GM12878 (cell line): ENCODE data around the gene CNTD1. TPM values are rescaled to one million over a fixed set of nuclear protein-coding genes. Genes with fewer than 3 reads are reported as not detected.

Source experiments
- ATF7 ChIP-seq: fragments of 450-650 bp; IDR thresholded peaks from 2 replicates; pipeline ENCODE4 v1.6.1; 2016; ENCODE audit warnings: low read depth, mild to moderate bottlenecking
- EED ChIP-seq: sonication (generic); IDR thresholded peaks from 2 replicates; pipeline ENCODE4 v1.6.1; 2016; ENCODE audit warnings: antibody characterized with exemption, low read depth
- EZH2 ChIP-seq: IDR thresholded peaks from 2 replicates; pipeline ENCODE4 v1.6.1; 2012; ENCODE audit warnings: low read depth, mild to moderate bottlenecking, control low read depth, inconsistent platforms, low read length, borderline replicate concordance; ENCODE audit not compliant: control insufficient read depth
- HCFC1 ChIP-seq: fragments of 150-350 bp; IDR thresholded peaks from 2 replicates; pipeline ENCODE4 v1.6.1; 2014; ENCODE audit warnings: low read length
- IKZF1 ChIP-seq: fragments of 450-650 bp; conservative IDR thresholded peaks from 2 replicates; pipeline ENCODE4 v1.6.1; 2017; ENCODE audit warnings: antibody characterized with exemption, mild to moderate bottlenecking
- IRF4 ChIP-seq: IDR thresholded peaks from 2 replicates; pipeline ENCODE4 v1.6.1; 2011; ENCODE audit warnings: low read depth, low read length
- KAT2A ChIP-seq: conservative IDR thresholded peaks from 2 replicates; pipeline ENCODE4 v1.6.1; 2011; ENCODE audit warnings: low read depth, low read length; ENCODE audit not compliant: control insufficient read depth
- MEF2A ChIP-seq: IDR thresholded peaks from 2 replicates; pipeline ENCODE4 v1.6.1; 2011; ENCODE audit warnings: low read depth, mild to moderate bottlenecking, low read length, moderate library complexity; ENCODE audit not compliant: insufficient read depth
- NBN ChIP-seq: fragments of 450-650 bp; IDR thresholded peaks from 2 replicates; pipeline ENCODE4 v1.6.1; 2016
- NFXL1 ChIP-seq: fragments of 450-650 bp; IDR thresholded peaks from 2 replicates; pipeline ENCODE4 v1.6.1; 2017; ENCODE audit warnings: antibody characterized with exemption, mild to moderate bottlenecking, borderline replicate concordance
- NR2C2 ChIP-seq: IDR thresholded peaks from 2 replicates; pipeline ENCODE4 v1.6.1; 2011; ENCODE audit warnings: borderline replicate concordance, low read depth; ENCODE audit not compliant: control insufficient read depth, insufficient read length
- RAD51 ChIP-seq: fragments of 450-650 bp; IDR thresholded peaks from 2 replicates; pipeline ENCODE4 v1.6.1; 2016; ENCODE audit warnings: moderate library complexity, mild to moderate bottlenecking, inconsistent platforms
- RFX5 ChIP-seq: IDR thresholded peaks from 2 replicates; pipeline ENCODE4 v1.6.1; 2011; ENCODE audit warnings: low read depth, low read length, improper control_type of control experiment
- SRF ChIP-seq, 2 experiments: IDR thresholded peaks; 2 replicates each; pipeline ENCODE4 v1.6.1; 2011; ENCODE audit warnings: low read depth in 2 of 2, low read length in 2 of 2, mild to moderate bottlenecking in 1 of 2, moderate library complexity in 1 of 2
- TARDBP ChIP-seq: IDR thresholded peaks from 2 replicates; pipeline ENCODE4 v1.6.1; 2016; ENCODE audit warnings: borderline replicate concordance
- TCF3 ChIP-seq: IDR thresholded peaks from 2 replicates; pipeline ENCODE4 v1.6.1; 2012; ENCODE audit warnings: low read depth, mild to moderate bottlenecking, low read length, borderline replicate concordance; ENCODE audit not compliant: insufficient read depth
- YBX1 ChIP-seq: fragments of 450-650 bp; IDR thresholded peaks from 2 replicates; pipeline ENCODE4 v1.6.1; 2016; ENCODE audit warnings: antibody characterized with exemption
- YY1 ChIP-seq: IDR thresholded peaks from 2 replicates; pipeline ENCODE4 v1.6.1; 2011; ENCODE audit warnings: low read depth, mild to moderate bottlenecking, low read length
- ZSCAN29 ChIP-seq: fragments of 450-650 bp; IDR thresholded peaks from 2 replicates; pipeline ENCODE4 v1.6.1; 2017; ENCODE audit warnings: mild to moderate bottlenecking, moderate library complexity
- polyA plus RNA-seq, 11 experiments: library from polyadenylated mRNA; depleted of rRNA in 4 of 11; unstranded in 6 of 11; stranded (reverse) in 5 of 11; fragments of >200 nt; fragmentation: Nextera tagmentation in 4 of 11; fragmentation: Illumina TruSeq in 1 of 11; extraction: Ambion mirVana in 4 of 11; extraction: Trizol in 1 of 11; gene quantifications; 1 replicate in 1 of 11; 2 replicates in 10 of 11; pipeline versions ENCODE4 v1.2.1 to v1.2.3, GENCODE V29; 2011 to 2016; ENCODE audit warnings: inconsistent platforms in 2 of 11, missing spikeins in 2 of 11, low read depth in 1 of 11
- total RNA-seq, 4 experiments: library from RNA; depleted of rRNA in 3 of 4; stranded (reverse); fragments of >200 nt in 3 of 4; fragmentation: Illumina TruSeq in 1 of 4; extraction: Trizol in 1 of 4; gene quantifications; 2 replicates each; pipeline versions ENCODE4 v1.2.1 to v1.2.3, GENCODE V29; 2013 to 2021
- TF ChIP-seq, protein P1 (sequence below): fragments of 450-650 bp; formaldehyde crosslinking; IDR thresholded peaks from 2 replicates; pipeline ENCODE4 v1.4.0; 2022; ENCODE audit warnings: mild to moderate bottlenecking, moderate library complexity
- TF ChIP-seq, protein P2 (sequence below): IDR thresholded peaks from 2 replicates; pipeline ENCODE4 v1.6.1; 2012; ENCODE audit warnings: mild to moderate bottlenecking, low read depth, low read length
- TF ChIP-seq, protein P3 (sequence below): fragments of 450-650 bp; IDR thresholded peaks from 2 replicates; pipeline ENCODE4 v1.6.1; 2018; ENCODE audit warnings: borderline replicate concordance, mild to moderate bottlenecking; ENCODE audit not compliant: partially characterized antibody

Gene CNTD1
- total and polyA plus RNA-seq, 10 of the 15 experiments (the other 5 are each of a cell fraction or from before 2014, with no cell fraction given), result 0.06 to 1.5 (median 1.1) TPM; not detected in 4

DNA sequence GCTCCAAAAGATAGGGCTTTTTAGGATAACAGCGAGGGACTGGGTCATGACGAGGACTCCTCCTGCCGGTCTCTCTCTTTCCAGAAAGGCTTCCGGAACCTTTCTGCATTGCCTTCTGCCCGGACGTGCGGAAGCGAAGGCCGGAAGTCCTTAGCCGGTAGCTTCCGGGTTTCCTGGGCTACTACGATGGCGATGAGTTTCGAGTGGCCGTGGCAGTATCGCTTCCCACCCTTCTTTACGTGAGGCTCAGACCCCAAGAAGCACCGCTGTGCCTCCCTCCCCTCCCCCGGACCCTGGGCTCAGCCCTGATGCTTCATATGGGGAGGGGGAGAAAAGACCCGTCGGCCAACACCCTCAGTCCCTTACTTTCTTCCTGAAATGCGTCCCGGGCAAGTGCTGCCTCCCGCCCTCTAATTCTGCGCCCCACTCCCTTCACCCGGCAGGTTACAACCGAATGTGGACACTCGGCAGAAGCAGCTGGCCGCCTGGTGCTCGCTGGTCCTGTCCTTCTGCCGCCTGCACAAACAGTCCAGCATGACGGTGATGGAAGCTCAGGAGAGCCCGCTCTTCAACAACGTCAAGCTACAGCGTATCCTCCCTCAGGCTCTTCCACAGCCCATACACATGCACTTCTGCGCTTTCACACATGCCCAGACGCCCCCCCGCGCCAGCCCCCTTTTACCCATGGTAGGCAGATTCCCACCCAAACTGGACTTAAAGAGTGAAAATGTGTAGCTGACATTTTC, 25.2 kb upstream of the CNTD1 start, which contains the start of gene VPS25 (continued):
- TF ChIP-seq, protein P1, sequence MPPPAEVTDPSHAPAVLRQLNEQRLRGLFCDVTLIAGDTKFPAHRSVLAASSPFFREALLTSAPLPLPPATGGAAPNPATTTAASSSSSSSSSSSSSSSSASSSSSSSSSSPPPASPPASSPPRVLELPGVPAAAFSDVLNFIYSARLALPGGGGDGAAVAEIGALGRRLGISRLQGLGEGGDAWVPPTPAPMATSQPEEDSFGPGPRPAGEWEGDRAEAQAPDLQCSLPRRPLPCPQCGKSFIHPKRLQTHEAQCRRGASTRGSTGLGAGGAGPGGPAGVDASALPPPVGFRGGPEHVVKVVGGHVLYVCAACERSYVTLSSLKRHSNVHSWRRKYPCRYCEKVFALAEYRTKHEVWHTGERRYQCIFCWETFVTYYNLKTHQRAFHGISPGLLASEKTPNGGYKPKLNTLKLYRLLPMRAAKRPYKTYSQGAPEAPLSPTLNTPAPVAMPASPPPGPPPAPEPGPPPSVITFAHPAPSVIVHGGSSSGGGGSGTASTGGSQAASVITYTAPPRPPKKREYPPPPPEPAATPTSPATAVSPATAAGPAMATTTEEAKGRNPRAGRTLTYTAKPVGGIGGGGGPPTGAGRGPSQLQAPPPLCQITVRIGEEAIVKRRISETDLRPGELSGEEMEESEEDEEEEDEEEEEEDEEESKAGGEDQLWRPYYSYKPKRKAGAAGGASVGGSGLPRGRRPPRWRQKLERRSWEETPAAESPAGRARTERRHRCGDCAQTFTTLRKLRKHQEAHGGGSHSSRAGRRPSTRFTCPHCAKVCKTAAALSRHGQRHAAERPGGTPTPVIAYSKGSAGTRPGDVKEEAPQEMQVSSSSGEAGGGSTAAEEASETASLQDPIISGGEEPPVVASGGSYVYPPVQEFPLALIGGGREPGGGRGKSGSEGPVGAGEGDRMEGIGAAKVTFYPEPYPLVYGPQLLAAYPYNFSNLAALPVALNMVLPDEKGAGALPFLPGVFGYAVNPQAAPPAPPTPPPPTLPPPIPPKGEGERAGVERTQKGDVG (CRISPR knock-in tag), result no peak
- TF ChIP-seq, protein P2, sequence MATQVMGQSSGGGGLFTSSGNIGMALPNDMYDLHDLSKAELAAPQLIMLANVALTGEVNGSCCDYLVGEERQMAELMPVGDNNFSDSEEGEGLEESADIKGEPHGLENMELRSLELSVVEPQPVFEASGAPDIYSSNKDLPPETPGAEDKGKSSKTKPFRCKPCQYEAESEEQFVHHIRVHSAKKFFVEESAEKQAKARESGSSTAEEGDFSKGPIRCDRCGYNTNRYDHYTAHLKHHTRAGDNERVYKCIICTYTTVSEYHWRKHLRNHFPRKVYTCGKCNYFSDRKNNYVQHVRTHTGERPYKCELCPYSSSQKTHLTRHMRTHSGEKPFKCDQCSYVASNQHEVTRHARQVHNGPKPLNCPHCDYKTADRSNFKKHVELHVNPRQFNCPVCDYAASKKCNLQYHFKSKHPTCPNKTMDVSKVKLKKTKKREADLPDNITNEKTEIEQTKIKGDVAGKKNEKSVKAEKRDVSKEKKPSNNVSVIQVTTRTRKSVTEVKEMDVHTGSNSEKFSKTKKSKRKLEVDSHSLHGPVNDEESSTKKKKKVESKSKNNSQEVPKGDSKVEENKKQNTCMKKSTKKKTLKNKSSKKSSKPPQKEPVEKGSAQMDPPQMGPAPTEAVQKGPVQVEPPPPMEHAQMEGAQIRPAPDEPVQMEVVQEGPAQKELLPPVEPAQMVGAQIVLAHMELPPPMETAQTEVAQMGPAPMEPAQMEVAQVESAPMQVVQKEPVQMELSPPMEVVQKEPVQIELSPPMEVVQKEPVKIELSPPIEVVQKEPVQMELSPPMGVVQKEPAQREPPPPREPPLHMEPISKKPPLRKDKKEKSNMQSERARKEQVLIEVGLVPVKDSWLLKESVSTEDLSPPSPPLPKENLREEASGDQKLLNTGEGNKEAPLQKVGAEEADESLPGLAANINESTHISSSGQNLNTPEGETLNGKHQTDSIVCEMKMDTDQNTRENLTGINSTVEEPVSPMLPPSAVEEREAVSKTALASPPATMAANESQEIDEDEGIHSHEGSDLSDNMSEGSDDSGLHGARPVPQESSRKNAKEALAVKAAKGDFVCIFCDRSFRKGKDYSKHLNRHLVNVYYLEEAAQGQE, result no peak
- TF ChIP-seq RFX5, result no peak
- TF ChIP-seq SRF (IDR thresholded peaks at IDR 0.05; ENCODE audit: low read depth in 2 of 2, low read length in 2 of 2), result peak; percentile 84 to 94
- no peak for TF ChIP-seq NFXL1
- TF ChIP-seq HCFC1, result peak; percentile 82
- TF ChIP-seq YY1, result peak; percentile 93
- no peak for TF ChIP-seq KAT2A
- peak; percentile 67; the same call in 1 of the 2 replicates for TF ChIP-seq ATF7
- peak; percentile 81 for TF ChIP-seq IRF4
- TF ChIP-seq IKZF1, result peak; percentile 80
- no peak for TF ChIP-seq NR2C2
- TF ChIP-seq ZSCAN29, result no peak
- no peak for TF ChIP-seq EZH2
- no peak for TF ChIP-seq RAD51
- TF ChIP-seq NBN, result peak; percentile 73
- peak; percentile 62 for TF ChIP-seq EED
- TF ChIP-seq YBX1, result no peak
- no peak for TF ChIP-seq MEF2A
- 0 out of 2 replicates have a peak, but pooled peaks have one; percentile 36 for TF ChIP-seq TARDBP
- TF ChIP-seq, protein P3, sequence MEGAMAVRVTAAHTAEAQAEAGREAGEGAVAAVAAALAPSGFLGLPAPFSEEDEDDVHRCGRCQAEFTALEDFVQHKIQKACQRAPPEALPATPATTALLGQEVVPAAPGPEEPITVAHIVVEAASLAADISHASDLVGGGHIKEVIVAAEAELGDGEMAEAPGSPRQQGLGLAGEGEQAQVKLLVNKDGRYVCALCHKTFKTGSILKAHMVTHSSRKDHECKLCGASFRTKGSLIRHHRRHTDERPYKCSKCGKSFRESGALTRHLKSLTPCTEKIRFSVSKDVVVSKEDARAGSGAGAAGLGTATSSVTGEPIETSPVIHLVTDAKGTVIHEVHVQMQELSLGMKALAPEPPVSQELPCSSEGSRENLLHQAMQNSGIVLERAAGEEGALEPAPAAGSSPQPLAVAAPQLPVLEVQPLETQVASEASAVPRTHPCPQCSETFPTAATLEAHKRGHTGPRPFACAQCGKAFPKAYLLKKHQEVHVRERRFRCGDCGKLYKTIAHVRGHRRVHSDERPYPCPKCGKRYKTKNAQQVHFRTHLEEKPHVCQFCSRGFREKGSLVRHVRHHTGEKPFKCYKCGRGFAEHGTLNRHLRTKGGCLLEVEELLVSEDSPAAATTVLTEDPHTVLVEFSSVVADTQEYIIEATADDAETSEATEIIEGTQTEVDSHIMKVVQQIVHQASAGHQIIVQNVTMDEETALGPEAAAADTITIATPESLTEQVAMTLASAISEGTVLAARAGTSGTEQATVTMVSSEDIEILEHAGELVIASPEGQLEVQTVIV, result peak; percentile 79
- no peak for TF ChIP-seq TCF3
